K562 (cell line): ENCODE measurements around the gene SPDYE3.
"Not testable (repeated sequence)": the region's sequence is repeated elsewhere in the genome, so short reads cannot be mapped to it uniquely, and the experiment has no call there.

Experiments
- CBFB ChIP-seq: sonication (generic); formaldehyde crosslinking; IDR thresholded peaks from 2 replicates; pipeline ENCODE4 v1.4.0; 2020; ENCODE audit warnings: mild to moderate bottlenecking, missing genetic modification reagents
- FOXK2 ChIP-seq, 2 experiments: fragments of 450-650 bp; IDR thresholded peaks in 1 of 2; conservative IDR thresholded peaks in 1 of 2; 2 replicates each; pipeline ENCODE4 v1.6.1; 2016; ENCODE audit warnings: low read depth in 2 of 2, mild to moderate bottlenecking in 1 of 2
- JUN ChIP-seq, 2 experiments: sonication (generic) in 1 of 2; formaldehyde crosslinking in 1 of 2; IDR thresholded peaks; 2 replicates each; pipeline versions ENCODE4 v1.6.1 to v1.8.0; 2012 to 2022; ENCODE audit warnings: borderline replicate concordance in 2 of 2, mild to moderate bottlenecking in 2 of 2, improper control_type of control experiment in 1 of 2, low read depth in 1 of 2, low read length in 1 of 2, missing genetic modification reagents in 1 of 2
- SMARCB1 ChIP-seq: IDR thresholded peaks from 2 replicates; pipeline ENCODE4 v1.6.1; 2011; ENCODE audit warnings: improper control_type of control experiment, low read depth; ENCODE audit not compliant: insufficient read length
- STAT5B ChIP-seq: fragments of 250-450 bp; sonication (Bioruptor Pico); IDR thresholded peaks from 2 replicates; pipeline ENCODE4 v1.8.0; 2021; ENCODE audit warnings: mild to moderate bottlenecking, inconsistent platforms
- TF ChIP-seq, protein P1 (sequence below), 3 experiments: IDR thresholded peaks in 2 of 3; conservative IDR thresholded peaks in 1 of 3; 2 replicates each; pipeline ENCODE4 v1.5.1; 2011 to 2012; ENCODE audit warnings: low read length in 3 of 3, mild to moderate bottlenecking in 3 of 3, control low read depth in 2 of 3, improper control_type of control experiment in 1 of 3, inconsistent platforms in 1 of 3, low read depth in 1 of 3, mixed read lengths in 1 of 3, moderate library complexity in 1 of 3; ENCODE audit not compliant: insufficient read depth in 2 of 3
- TF ChIP-seq, protein P2 (sequence below): IDR thresholded peaks from 2 replicates; pipeline ENCODE4 v1.6.1; 2011; ENCODE audit not compliant: insufficient read length; ENCODE audit errors: extremely low read depth
- TF ChIP-seq, protein P3 (sequence below): sonication (generic); formaldehyde crosslinking; IDR thresholded peaks from 2 replicates; pipeline ENCODE4 v1.9.0; 2022; ENCODE audit warnings: mild to moderate bottlenecking, missing genetic modification reagents

DNA sequence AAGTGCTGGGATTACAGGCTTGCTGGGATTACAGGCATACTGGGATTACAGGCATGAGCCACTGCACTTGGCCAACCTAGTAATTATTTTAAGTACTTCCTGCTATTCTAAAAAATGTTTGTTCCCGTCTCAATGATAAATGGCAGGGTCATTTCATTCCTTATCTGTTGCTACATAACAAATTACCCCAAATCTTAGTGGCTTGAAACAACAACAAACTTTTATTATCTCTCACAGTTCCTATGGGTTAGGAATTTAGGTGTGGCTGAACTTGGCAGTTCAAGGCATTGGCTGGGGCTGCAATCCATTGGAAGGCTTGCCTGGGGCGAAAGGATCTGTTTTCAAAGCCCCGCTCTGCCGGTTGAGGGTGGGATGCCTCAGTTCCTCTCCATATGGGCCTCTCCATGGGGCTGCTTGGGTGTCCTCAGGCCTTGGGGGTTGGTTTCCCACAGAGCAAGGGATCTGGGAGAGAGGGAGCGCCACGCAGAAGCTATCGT, 42.8 kb upstream of the SPDYE3 start:
- not testable (repeated sequence) for TF ChIP-seq JUN (IDR thresholded peaks at IDR 0.05; ENCODE audit: borderline replicate concordance, low read depth, low read length); JUN (CRISPR knock-in tag; IDR thresholded peaks at IDR 0.05; ENCODE audit: borderline replicate concordance); STAT5B (CRISPR knock-in tag); CBFB; SMARCB1; FOXK2 (conservative IDR thresholded peaks at IDR 0.05 in 1 of 2, IDR thresholded peaks at IDR 0.05 in 1 of 2; ENCODE audit: low read depth in 2 of 2)
- TF ChIP-seq, protein P1, sequence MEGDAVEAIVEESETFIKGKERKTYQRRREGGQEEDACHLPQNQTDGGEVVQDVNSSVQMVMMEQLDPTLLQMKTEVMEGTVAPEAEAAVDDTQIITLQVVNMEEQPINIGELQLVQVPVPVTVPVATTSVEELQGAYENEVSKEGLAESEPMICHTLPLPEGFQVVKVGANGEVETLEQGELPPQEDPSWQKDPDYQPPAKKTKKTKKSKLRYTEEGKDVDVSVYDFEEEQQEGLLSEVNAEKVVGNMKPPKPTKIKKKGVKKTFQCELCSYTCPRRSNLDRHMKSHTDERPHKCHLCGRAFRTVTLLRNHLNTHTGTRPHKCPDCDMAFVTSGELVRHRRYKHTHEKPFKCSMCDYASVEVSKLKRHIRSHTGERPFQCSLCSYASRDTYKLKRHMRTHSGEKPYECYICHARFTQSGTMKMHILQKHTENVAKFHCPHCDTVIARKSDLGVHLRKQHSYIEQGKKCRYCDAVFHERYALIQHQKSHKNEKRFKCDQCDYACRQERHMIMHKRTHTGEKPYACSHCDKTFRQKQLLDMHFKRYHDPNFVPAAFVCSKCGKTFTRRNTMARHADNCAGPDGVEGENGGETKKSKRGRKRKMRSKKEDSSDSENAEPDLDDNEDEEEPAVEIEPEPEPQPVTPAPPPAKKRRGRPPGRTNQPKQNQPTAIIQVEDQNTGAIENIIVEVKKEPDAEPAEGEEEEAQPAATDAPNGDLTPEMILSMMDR (IDR thresholded peaks at IDR 0.05 in 2 of 3, conservative IDR thresholded peaks at IDR 0.05 in 1 of 3; ENCODE audit: insufficient read depth in 2 of 3, low read depth in 1 of 3, low read length in 3 of 3), result not testable (repeated sequence)
- TF ChIP-seq, protein P2, sequence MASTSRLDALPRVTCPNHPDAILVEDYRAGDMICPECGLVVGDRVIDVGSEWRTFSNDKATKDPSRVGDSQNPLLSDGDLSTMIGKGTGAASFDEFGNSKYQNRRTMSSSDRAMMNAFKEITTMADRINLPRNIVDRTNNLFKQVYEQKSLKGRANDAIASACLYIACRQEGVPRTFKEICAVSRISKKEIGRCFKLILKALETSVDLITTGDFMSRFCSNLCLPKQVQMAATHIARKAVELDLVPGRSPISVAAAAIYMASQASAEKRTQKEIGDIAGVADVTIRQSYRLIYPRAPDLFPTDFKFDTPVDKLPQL, result not testable (repeated sequence)
- TF ChIP-seq, protein P3, sequence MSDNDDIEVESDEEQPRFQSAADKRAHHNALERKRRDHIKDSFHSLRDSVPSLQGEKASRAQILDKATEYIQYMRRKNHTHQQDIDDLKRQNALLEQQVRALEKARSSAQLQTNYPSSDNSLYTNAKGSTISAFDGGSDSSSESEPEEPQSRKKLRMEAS, result not testable (repeated sequence)
